ENCODE data around the gene TTC13. TPM values are rescaled to one million over a fixed set of nuclear protein-coding genes. Genes with fewer than 3 reads are reported as not detected.

TTC13 gene
- total and polyA plus RNA-seq, 7 donors, result 3.0 to 19.7 (median 13.6) TPM

GRCh38 chr1:230938924-230939368 lies 39.7 kb downstream of the TTC13 start:
- TF ChIP-seq POLR2AphosphoS5 (IDR thresholded peaks at IDR 0.05) (no peak), POLR2A (IDR thresholded peaks at IDR 0.05) (no peak), CTCF (IDR thresholded peaks at IDR 0.05) (no peak), EP300 (IDR thresholded peaks at IDR 0.05) (no peak)
- Histone ChIP-seq H3K27me3 (no peaks in the 10 kb centered on the region), H3K4me1 (peaks cover 0 to 7% (median 3%) of the 10 kb centered on the region in 4 donors), H3K27ac (no peak overlapping the region), H3K36me3 (peaks cover 0 to 3% (median 0%) of the 10 kb centered on the region in 4 donors), H3K4me3 (no peak overlapping the region), H3K9me3 (no peaks in the 10 kb centered on the region)
- intact Hi-C loops (cut with DNase I), result no loop called here
- 19 to 64% methylated on average over 2 of the region's 2 CpGs for WGBS, 2 donors
- no peak for DNase-seq

DNA sequence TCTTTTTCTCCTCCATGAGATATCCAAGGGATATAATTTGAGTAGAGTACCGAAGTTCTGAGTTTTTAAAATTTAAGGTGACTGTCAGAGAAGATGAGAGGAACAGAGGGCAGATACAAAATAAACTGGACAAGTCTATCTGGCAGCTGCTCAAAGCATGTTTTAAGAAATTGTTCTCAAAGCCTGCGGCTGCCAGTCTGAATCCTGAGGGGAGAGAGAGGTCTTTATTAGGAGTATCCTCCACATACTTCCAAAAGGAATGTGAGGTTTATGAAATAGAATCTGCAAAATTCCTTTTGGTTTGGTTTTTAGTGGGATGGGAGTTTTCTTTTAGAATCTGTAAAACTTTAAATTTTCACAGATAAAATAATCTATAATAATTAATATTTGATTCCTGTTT lies 41.3 kb downstream of the TTC13 start:
- H3K27ac ChIP-seq, result no peak overlapping the region
- intact Hi-C loops (cut with DNase I), result no loop called here
- no peak for TF ChIP-seq POLR2AphosphoS5 (IDR thresholded peaks at IDR 0.05)
- no peak for TF ChIP-seq CTCF (IDR thresholded peaks at IDR 0.05)
- TF ChIP-seq POLR2A (IDR thresholded peaks at IDR 0.05), result no peak
- no peak for TF ChIP-seq EP300 (IDR thresholded peaks at IDR 0.05)

DNA sequence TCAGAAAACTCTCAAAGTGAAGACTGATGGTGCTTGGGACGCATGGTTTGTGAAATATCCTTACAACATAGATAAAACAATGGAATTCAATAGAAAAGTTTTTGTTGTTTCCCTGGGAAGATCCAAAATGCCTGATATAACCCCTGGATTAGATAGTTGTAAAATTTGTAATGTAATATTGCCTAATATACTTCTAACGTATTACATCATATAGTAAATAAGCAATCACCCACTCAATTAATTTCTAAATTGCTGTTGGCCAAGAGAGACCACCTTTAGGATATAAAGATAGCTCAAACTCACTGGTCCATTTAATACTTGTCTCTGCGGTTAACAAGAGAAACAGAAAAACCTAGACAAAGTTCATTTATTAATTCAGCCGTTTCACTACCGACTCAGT lies 42.2 kb downstream of the TTC13 start:
- Histone ChIP-seq H3K27ac (no peak overlapping the region), H3K27me3 (no peaks in the 10 kb centered on the region), H3K36me3 (peaks cover 0 to 16% (median 4%) of the 10 kb centered on the region in 4 donors), H3K4me3 (no peak overlapping the region), H3K9me3 (no peaks in the 10 kb centered on the region), H3K4me1 (peaks cover 0 to 7% (median 3%) of the 10 kb centered on the region in 4 donors)
- intact Hi-C loops (cut with DNase I), result no loop called here
- WGBS, 2 donors, result 78 to 87% methylated on average over 5 of the region's 5 CpGs
- TF ChIP-seq CTCF (IDR thresholded peaks at IDR 0.05) (no peak), POLR2A (IDR thresholded peaks at IDR 0.05) (no peak), EP300 (IDR thresholded peaks at IDR 0.05) (no peak), POLR2AphosphoS5 (IDR thresholded peaks at IDR 0.05) (no peak)
- DNase-seq, result no peak

More for the DNA sequence above, 41.3 kb downstream of the TTC13 start:
- Histone ChIP-seq H3K27me3 (no peaks in the 10 kb centered on the region), H3K4me1 (peaks cover 0 to 7% (median 3%) of the 10 kb centered on the region in 4 donors), H3K4me3 (no peak overlapping the region), H3K9me3 (no peaks in the 10 kb centered on the region), H3K36me3 (peaks cover 0 to 11% (median 4%) of the 10 kb centered on the region in 4 donors)
- no peak for DNase-seq
- 77 to 85% methylated on average over 2 of the region's 2 CpGs for WGBS, 2 donors

GRCh38 chr1:230935852-230936251 lies 42.8 kb downstream of the TTC13 start:
- peaks cover 0 to 23% (median 6%) of the 10 kb centered on the region in 4 donors for H3K36me3 ChIP-seq
- H3K4me1 ChIP-seq, result peaks cover 0 to 7% (median 3%) of the 10 kb centered on the region in 4 donors
- TF ChIP-seq CTCF (IDR thresholded peaks at IDR 0.05) (no peak), EP300 (IDR thresholded peaks at IDR 0.05) (no peak), POLR2AphosphoS5 (IDR thresholded peaks at IDR 0.05) (no peak), POLR2A (IDR thresholded peaks at IDR 0.05) (no peak)
- H3K9me3 ChIP-seq, result no peaks in the 10 kb centered on the region
- H3K27ac ChIP-seq, result no peak overlapping the region
- H3K4me3 ChIP-seq, result no peak overlapping the region
- no peaks in the 10 kb centered on the region for H3K27me3 ChIP-seq
- intact Hi-C loops (cut with DNase I), result no loop called here
- DNase-seq, result no peak
- WGBS, 2 donors, result 52 to 80% methylated on average over 6 of the region's 6 CpGs

- Histone ChIP-seq H3K27ac (no peak overlapping the region), H3K27me3 (no peaks in the 10 kb centered on the region), H3K9me3 (no peaks in the 10 kb centered on the region), H3K4me1 (no peaks in the 10 kb centered on the region), H3K36me3 (peaks cover 10 to 63% (median 12%) of the 10 kb centered on the region in 4 donors), H3K4me3 (no peak overlapping the region)
- no peak for DNase-seq
- no peak for TF ChIP-seq CTCF (IDR thresholded peaks at IDR 0.05)
- TF ChIP-seq POLR2A (IDR thresholded peaks at IDR 0.05), result no peak
- 69 to 84% methylated on average over 3 of the region's 3 CpGs for WGBS, 2 donors
- intact Hi-C loops (cut with DNase I), result no loop called here
Observed at GRCh38 chr1:230930986-230931385, 47.7 kb downstream of the TTC13 start.

Data from sigmoid colon (tissue), 7 donors.